HPDE6-E6E7 (cell line): ENCODE measurements around the gene SYDE2.
"Not testable (repeated sequence)": the region's sequence is repeated elsewhere in the genome, so short reads cannot be mapped to it uniquely, and the experiment has no call there.

ENCODE experiments used
- DNase-seq: peaks from one replicate; pipeline ENCODE4 v3.0.0; 2011; ENCODE audit warnings: missing footprints; ENCODE audit errors: extremely low spot score

SYDE2 gene

DNA sequence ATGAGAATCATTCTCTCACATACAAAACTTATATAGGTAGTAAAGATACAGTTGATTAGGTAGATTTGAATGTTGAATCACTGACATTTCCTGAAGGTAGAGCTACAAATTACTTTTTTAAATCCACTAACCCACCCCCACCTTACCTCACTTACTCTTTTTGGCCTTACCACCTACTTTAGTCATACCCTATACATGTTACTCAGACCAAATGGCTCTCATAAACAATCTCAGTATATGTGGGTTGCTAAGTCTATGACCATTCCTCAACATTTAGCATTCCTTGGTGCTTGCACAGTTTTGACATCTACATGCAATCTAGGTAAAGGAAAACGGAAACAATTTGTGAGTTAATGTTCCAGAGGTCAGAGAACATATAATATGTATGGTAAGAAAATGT lies 26.3 kb downstream of the SYDE2 start:
- no peak for DNase-seq

DNA sequence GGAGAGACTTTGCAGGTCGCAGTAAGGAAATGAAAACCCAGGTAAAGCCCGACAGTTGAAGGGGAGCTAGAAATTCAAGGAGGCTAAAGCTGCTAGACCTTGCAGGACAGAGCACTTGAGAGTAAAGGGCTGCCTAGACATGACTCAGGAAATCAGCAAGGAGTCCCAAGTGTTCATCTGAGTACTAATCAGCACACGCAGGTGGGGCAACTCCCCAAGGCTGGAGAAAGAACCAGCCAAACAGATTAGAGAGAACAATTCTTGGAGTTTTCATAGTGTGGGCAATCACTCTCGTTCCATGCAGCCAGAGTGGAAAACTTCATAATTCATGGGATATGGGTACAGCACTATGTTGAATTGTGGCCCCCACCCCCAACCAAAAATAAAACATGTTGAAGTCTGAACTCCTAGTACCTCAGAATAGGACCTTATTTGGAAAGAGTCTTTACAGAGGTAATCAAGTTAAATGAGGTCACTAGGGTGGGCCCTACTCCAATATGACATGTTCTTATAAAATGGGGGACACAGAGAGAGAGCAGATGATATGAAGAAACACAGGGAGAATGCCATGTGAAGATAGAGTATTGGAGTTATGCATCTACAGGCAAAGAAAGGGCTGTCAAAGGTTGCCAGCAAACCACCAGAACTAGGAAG lies 28.0 kb downstream of the SYDE2 start:
- DNase-seq: no peak

DNA sequence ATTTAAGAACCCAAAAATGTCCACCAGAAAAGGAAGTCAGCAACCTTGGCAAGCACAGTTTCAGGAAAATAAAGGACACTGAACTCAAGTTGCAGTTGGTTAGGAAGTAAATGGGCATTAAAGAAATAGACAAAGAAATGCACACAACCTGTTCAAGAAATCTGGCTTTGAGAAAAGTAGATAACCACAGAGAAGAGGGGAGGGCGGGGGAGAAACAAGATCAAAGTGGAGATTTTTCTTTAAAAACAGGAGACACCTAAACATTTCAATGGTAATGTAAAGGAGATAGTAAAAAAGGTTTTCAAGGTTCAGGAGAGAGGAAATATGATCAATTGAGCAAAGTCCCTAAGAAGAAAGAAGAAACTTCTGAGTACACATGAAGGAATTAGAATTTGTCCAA lies 29.1 kb downstream of the SYDE2 start:
- no peak for DNase-seq

DNA sequence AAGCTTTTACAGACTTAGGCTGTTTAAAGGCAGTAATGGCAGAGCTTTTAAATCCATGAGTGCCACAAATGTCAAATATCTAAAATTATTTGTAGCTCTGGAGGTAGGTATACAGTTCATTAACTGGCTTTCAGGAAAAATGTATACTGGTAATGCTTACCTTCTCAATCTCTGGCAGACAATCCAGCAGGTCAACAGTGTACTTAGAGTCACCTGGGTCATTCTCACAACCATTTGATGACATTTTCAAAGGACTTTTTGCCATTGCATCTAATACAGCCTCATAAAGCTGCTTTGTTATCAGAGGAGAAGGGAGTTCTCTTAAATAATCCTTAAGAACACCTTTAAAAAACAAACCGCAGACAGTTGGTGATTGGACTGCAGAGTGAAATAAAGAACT lies 31.9 kb downstream of the SYDE2 start:
- no peak for DNase-seq

DNA sequence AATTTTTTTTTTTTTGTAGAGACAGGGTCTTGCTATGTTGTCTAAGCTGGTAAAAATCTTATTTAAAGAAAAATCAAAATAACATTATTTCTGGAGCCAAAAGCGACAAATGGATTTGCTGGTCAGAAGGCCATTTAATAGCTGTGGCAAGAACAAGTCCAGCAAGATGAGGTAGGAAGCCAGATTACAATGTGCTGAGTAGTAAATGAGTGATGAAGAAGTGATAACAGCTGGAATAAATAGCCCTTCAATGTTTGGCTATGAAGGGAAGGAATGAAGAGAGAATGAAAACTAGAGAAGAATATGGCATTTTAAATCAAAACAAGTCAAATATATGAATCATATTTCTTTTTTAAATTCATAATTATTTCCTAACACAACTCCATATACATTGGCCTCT lies 34.5 kb downstream of the SYDE2 start:
- DNase-seq: no peak

DNA sequence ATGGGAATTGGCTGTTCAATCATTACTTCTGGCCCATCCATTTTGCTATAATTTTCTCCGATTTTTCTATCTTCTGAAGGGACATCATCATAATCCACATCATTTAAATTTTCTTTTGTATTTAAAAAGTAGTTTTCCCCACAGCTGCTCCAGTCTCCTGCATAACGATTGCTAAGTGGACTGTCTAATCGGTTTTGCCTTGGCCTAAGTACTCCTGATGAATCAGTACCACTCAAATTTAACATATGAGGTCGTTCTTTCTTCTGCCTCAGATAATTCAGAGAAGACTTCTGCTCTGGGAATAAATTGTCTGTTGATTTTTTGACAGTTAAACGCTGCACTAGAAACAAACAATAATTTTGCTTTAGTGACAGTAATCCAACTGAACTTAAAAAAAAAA lies 41.9 kb downstream of the SYDE2 start:
- no peak for DNase-seq

DNA sequence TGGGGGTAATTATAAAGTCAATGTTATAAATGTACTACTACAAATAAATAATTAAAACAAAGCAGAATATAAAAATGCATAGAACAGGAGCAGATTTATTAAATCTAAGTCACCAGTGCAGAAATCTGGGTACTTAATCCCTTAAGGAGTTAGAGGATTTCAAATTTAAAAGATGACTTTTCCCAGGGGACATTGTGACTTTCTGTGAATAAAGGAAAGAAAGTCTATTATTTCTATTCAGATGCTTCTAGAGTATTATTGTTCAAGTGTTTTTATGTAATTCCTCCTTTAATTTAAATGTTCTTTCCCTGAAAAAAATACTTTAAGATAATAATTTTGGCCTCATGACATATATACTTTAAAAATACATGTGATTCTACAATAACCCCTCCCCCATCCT lies 43.4 kb downstream of the SYDE2 start:
- DNase-seq: no peak

DNA sequence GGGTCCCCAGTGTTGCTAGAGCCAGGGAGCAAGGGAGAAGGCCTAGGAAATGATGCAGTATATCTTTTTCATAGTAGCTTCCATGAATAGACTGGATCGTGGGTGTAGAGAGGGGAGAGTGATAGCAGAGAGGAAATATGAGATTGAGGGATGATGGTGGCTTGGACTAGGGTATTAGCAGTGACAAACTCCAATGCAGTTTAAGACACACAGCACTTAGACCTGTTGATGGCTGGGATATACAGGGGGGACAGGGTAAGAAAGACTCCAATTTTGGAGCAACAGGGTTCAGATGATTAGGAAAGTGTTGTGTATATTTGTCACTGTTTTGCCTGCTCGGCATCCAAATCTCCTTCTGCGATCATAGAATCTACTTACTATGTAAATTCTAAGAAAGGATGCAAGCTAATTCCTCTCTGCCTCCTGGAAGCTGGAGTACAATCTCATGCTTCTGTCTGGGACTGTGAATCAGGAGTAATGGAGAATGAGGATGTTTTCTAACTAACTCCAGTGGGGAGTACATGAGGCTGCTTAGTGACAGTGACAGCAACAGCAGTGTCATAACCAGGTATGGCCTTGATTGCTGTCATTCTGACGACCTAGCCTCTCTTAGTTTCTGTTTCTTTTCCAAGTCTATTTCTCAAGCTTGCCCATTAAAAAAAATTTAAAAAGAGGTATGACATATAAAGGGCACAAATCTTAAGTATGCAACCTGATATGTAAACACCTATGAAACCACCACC lies 47.5 kb downstream of the SYDE2 start:
- DNase-seq: no peak

DNA sequence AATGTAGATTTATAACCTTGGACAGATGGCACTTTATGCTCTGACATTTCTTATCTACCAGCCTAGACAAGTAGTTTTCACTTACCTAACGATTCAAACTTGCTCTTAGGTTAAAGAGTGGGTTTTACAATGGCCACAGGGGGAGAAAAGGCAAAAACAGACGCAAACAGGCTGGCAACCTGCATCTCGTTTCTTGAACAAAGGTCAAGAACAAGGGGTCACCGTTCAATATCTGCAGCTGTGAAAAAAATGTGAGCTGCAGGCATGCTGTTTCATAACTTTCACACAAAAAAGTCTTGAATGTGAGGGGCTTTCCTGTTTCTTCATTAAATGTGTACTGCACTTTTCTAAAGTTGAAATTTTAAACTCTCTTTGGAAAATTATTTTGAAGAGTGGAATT lies 49.4 kb downstream of the SYDE2 start:
- DNase-seq: no peak

DNA sequence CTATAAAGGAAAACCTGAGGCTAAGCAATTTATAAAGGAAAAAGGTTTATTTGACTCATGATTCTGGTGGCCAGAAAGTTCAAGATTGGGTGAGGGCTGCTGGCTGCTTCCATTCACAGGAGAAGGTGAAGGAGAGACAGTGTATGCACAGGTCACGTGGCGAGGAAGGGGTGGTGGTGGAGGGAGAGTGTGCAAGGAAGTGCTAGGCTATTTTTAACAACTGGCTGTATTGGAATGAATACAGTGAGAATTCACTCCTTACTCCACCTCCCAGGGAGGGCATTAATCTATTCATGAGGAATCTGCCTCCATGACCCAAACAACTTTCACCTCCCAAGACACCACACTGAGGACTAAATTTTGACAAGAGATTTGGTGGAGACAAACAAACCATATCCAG lies 51.0 kb downstream of the SYDE2 start:
- DNase-seq: no peak

DNA sequence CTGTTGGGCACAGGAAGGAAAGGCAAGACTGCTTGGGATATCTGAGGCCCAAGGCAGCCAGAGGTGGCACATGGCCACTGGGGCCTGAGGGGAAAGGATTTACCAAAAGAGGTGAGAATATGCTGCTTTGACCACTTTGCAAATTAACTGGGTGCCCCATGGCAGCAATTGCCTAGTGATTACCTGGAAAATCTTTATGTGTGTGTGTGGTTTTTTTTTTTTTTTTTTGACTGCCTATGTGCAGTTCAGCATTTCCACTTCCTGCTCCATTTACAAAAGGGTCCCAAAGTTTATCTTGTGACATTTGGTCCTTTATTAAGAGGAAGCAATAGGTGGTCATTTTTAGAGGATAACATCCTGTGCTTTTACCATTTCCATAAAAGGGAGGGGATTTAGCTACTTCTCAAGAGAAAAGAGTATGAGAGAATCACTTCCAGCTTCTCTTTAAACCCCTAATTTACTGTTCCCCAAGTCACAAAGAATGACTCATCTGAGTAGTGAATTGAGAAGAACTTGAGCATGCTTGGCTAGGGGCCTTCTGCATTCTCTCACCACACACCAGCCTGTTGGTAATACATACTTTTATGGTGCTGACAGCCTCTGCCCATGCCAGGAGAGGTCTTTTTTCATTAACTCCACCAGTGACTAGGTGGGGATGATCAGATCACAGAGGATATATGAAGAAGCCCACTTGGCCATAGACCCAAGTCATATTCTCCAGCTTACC lies 52.1 kb downstream of the SYDE2 start:
- no peak for DNase-seq

DNA sequence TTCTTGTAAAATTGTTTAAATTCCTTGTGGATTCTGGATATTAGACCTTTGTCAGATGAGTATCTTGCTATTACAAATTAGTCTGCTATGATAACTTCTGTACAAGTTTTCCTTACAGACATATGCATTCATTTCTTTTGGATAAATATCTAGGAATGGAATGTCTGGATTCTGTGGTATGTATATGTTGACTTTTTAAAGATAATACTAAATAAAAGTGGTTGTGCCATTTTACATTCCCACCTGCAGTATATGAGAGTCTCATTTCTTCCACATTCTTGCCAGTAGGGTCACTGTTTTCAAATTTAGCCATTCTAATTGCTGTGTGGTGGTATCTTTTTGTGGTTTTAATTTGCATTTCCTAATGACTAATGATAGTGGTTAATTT lies 53.9 kb downstream of the SYDE2 start:
- no peak for DNase-seq

DNA sequence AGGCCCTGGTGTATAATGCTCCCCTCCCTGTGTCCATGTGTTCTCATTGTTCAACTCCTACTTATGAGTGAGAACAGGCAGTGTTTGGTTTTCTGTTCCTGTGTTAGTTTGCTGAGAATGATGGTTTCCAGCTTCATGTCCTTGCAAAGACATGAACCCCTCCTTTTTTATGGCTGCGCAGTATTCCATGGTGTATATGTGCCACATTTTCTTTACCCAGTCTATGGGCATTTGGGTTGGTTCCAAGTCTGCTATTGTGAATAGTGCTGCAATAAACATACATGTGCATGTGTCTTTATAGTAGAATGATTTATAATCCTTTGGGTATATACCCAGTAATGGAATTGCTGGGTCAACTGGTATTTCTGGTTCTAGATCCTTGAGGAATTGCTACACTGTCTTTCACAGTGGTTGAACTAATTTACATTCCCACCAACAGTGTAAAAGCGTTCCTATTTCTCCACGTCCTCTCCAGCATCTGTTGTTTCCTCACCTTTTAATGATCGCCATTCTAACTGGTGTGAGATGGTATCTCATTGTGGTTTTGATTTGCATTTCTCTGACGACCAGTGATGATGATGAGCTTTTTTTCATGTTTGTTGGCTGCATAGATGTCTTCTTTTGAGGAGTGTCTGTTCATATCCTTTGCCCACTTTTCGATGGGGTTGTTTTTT lies 54.4 kb downstream of the SYDE2 start:
- not testable (repeated sequence) for DNase-seq

DNA sequence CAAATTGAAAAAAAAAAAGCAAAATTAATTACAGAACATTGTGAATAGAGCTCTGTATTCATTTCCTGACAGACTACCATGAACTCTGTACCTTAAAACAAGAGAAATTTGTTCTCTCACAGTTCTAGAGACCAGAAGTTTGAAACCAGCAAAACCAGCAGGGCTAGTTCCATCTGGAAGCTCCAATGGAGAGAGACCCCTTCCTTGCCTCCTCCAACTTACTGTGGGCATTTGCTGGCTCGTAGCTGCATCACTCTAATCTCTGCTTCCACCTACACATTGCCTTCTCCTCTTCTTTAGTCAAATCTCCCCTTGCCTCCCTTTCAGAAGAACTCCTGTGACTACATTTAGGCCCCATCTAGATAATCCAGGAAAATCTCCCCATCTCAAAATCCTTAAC lies 56.5 kb downstream of the SYDE2 start:
- DNase-seq: no peak

DNA sequence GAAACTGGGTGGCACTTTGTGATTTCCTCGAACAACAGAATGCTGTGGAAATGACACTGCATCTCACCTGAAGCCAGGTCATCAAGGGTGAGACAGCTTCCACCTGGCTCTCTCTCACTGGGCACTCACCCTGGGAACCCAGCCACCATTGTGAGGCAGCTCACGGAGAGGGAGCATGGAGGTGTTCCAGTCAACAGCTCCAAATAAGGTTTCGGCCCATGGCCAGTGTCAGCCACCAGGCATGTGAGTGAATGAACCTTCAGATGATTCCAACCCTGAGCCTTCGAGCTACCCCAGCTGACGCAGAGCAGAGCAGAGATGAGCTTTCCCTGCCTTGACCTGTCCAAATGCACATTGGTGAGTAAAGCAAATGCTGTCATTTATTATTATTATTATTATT lies 58.1 kb downstream of the SYDE2 start:
- DNase-seq: no peak

DNA sequence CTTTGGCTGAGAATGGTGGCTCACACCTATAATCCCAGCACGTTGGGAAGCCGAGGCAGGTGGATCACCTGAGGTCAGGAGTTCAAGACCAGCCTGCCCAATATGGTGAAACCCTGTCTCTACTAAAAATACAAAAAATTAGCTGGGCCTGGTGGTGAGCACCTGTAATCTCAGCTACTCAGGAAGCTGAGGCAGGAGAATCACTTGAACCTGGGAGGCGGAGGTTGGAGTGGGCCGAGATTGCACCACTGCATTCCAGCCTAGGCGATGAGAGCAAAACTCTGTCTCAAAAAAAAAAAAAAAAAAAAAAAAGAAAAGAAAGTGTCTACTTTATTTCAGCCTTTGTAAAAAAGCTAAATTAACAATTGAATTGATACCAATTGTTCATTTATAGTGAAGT lies 62.4 kb downstream of the SYDE2 start:
- DNase-seq: not testable (repeated sequence)

DNA sequence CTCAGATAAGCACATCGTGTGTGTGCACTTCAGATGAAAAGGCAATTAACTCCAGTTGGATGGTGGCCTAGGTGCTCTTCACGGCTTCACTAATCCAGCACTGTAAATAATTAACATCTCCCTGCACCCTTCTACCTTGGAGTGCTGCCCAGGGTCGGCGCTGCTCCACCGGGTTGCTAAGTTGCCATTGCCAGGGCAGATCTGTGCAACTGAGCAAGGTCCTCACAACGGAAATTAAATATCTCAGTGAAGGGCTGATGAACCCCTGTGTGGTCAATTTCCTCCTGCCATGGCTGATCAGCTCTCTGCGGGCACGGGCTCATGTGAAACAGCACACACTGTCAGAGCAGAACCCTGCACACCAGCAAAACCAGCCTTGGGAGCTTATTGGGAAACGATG lies 63.2 kb downstream of the SYDE2 start:
- DNase-seq: no peak

DNA sequence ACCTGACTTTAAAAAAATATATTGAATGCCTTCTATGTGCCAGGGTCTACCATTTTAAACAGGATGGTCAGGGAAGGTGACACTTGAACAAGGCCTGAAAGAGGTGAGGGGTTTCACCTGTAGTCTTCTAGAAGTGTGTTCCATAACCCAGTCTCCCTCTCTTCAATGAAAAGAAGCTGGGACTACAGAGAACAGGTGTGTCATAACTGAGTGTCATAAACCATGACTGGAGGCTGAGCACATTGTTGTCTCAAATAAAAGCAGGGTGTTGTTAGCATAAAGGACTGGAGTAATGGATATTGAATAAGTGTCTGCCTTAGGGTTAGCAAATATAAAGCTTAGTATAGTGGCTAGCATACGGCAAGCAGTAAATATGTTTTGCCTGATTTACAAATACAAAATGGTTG lies 65.4 kb downstream of the SYDE2 start:
- no peak for DNase-seq

DNA sequence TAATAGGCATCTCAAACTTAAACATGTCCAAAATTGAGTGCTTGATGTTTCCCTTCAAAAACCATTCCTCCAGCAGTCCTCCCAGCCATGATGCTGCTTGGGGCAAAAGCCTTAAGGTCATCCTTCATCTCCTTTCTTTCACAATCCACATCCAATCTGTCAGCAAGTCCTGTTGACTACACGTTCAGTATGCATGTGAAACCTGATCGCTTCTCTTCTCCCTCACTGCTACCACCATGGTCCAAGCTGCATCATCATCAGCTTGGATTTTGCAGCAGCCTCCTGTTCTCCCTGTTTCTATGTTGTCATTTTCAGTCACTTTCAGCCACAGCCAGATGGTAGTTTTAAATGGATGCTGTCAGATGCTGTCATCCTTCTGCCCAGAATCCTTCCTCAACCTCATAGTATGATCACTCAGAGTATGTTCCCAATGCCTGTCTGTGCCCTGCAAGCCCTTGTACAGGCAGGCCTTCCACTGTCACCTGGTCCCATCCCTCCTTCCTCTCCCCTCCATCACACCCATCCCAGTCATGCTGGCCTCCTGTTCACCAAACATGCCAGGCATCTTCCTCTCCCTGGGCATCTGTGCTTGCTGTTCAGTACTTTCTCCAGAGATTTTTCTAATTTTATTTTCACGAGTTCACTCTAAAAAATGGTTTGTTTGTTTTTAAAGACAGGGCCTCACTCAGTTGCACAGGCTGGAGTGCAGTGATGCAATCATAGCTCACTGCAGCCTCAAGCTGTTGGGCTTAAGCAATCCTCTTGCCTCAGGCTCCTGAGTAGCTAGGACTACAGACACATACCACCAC lies 66.0 kb downstream of the SYDE2 start:
- DNase-seq: no peak

DNA sequence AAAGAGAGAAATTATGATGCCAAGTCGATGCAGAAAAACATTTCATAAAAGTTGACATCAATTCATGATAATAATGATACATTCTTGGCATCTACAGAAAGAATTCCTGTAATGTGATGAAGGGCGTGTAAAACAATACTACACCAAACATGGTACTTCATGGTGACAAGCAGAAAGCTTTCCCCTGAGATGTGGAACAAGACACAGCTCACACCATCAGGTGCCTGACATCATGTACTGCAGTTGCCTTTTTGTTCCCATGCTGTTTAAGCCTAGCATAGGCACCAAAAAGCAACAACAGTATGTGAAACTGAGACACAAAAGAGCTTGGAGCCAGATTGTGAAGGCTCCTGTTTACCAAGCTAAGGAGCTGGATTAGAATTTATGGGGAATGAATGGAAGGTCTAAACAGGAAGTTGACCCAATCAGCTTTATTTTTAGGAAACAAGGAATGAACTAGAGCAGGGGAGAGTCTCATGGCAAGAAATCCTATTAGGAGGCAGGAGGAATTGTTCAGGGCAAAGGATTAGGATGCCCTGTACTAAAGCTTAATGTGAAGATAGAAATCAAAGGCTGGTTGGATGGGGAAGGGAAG lies 67.2 kb downstream of the SYDE2 start:
- DNase-seq: no peak

DNA sequence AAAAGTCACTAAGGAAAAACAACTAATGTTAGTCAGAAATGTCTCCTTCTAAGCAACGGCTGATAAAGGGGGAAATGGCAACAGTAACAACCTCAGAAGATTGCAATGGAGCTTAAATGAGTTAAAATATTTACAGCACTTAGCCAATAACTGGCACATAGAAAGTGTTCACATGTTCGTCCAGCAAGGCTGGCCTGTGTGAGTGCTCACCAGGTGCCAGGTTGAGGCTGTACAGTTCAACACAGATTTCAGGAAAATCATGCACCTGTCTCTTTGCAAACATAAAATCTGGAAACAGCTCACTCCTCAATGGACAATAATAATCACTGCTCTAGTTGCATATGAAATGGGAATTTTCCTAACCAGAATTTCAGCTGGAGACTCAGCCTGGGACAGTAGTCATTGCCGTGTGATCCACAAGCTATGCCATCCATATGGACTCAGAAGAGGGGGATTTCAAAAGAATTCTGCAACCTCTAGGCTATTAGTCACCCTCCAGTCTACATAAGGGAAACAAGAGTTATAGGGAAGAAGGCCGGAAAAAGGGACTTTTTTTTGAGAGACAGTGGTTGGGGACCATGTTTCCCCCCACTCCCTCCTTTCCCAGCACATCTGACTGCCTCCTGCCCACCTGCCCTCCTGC lies 68.6 kb downstream of the SYDE2 start:
- DNase-seq: no peak
